ENCODE data around the gene HES2. TPM values are rescaled to one million over a fixed set of nuclear protein-coding genes. Genes with fewer than 3 reads are reported as not detected.
A peak's percentile ranks its signal among the peaks of the same experiment; 100 is the strongest.

The HES2 gene
- total and polyA plus RNA-seq, 9 of the 15 experiments (the other 6 are each of a cell fraction or from before 2014, with no cell fraction given), result 0.05 to 0.18 (median 0.07) TPM; not detected in 4

- TF ChIP-seq NR1H2 (CRISPR knock-in tag; IDR thresholded peaks at IDR 0.05) (0 out of 2 replicates have a peak, but pooled peaks have one; percentile 38), POLR2G (IDR thresholded peaks at IDR 0.05; ENCODE audit: low read depth, low read length) (no peak), HDAC3 (IDR thresholded peaks at IDR 0.05; ENCODE audit: borderline replicate concordance, partially characterized antibody) (no peak), PCBP1 (IDR thresholded peaks at IDR 0.05; ENCODE audit: low read depth, low read length, poor library complexity, severe bottlenecking) (peak; percentile 43)
Observed at GRCh38 chr1:6420454-6421042, 829 bp upstream of the HES2 start (continued).

GRCh38 chr1:6419397-6419803 lies 319 bp downstream of the HES2 start:
- DNase-seq (ENCODE audit: extremely low read depth in 1 of 4, low spot score in 3 of 4) (no peak), ATAC-seq (no peak), FAIRE-seq (no peak)
- no TSS peak for BruUV-seq (replicated peaks)
- Histone ChIP-seq H3K4me3 (peak overlapping the region; percentile 15; the same call in 1 of the 2 replicates), H2AFZ (ENCODE audit: low read depth, low read length) (no peak overlapping the region), H3K4me1 (replicated peaks in 1 of 2; ENCODE audit: control insufficient read depth in 2 of 2, insufficient read depth in 2 of 2, low read length in 2 of 2) (peaks cover 15 to 42% of the 10 kb centered on the region in 2 experiments), H3K36me3 (ENCODE audit: control insufficient read depth, insufficient read depth, low read length) (no peaks in the 10 kb centered on the region), H3K79me2 (ENCODE audit: control insufficient read depth, insufficient read depth, low read length) (no peaks in the 10 kb centered on the region), H3K9me1 (ENCODE audit: control insufficient read depth, insufficient read depth, low read length) (no peaks in the 10 kb centered on the region), H3K27ac (ENCODE audit: extremely low read depth, low read depth, low read length) (no peak overlapping the region), H3K27me3 (ENCODE audit: control insufficient read depth in 2 of 2, insufficient read depth in 2 of 2, low read length in 2 of 2) (peaks cover 61 to 90% of the 10 kb centered on the region in 2 experiments), H3K9me3 (replicated peaks; ENCODE audit: control insufficient read depth, insufficient read depth, low read depth, low read length) (no peaks in the 10 kb centered on the region), H3K9ac (ENCODE audit: insufficient read depth in 1 of 2, low read depth in 2 of 2, low read length in 2 of 2) (peak overlapping the region in 1 of 2 experiments; percentile 87; a peak in 1 of 4 replicates), H3K4me2 (ENCODE audit: insufficient read depth, low read length) (no peak overlapping the region), H4K20me1 (replicated peaks; ENCODE audit: control insufficient read depth, insufficient read depth, low read length) (peaks cover 27% of the 10 kb centered on the region; the same call in 1 of the 2 replicates)
- POLR2A ChIA-PET, result interaction anchor here (0.6 to 0.9 kb wide), 3 partner anchors 10 to 364 kb away, joined by 3 read pairs; no protein-coding TSS in a partner anchor
- in situ Hi-C loops (cut with MboI), result no loop called here
- CTCF ChIA-PET (ENCODE audit: low intra/inter-chr PET ratio), result no interaction called here
- intact Hi-C loops (cut with micrococcal nuclease), result no loop called here
- TF ChIP-seq ZNF121 (CRISPR knock-in tag; conservative IDR thresholded peaks at IDR 0.05), result no peak
- TF ChIP-seq PTBP1 (IDR thresholded peaks at IDR 0.05; ENCODE audit: low read depth, low read length), result no peak
- 0 out of 2 replicates have a peak, but pooled peaks have one; percentile 32 for TF ChIP-seq ETS1 (conservative IDR thresholded peaks at IDR 0.05; ENCODE audit: control insufficient read depth, low read depth, low read length)
- TF ChIP-seq PCBP1 (IDR thresholded peaks at IDR 0.05; ENCODE audit: low read depth, low read length, poor library complexity, severe bottlenecking), result peak; percentile 57
- 22% methylated on average over 19 of the region's 48 CpGs for whole genome bisulfite sequencing (ENCODE audit: insufficient coverage, low coverage, missing lambda C conversion rate)

Data from K562 (cell line).